IMR-90 (cell line): ENCODE results near the gene PUDP. TPM values are rescaled to one million over a fixed set of nuclear protein-coding genes. Genes with fewer than 3 reads are reported as not detected.

Experiments
- ATAC-seq: fragments of 200-7000 bp; cut with Tn5 transposase; 2 replicates; pipeline ENCODE4 v1.9.1; 2020; ENCODE audit warnings: low read depth, mild to moderate bottlenecking, moderate library complexity
- BruUV-seq: library from RNA; stranded (reverse); fragments of 400-500 nt; replicated peaks from 2 replicates; lab custom pipeline; 2021; lab: Mats Ljungman, UMichigan
- CTCF ChIA-PET: fragments of 300-600 bp; formaldehyde crosslinking; extraction: SDS; loops from one replicate; lab custom pipeline; 2021; ENCODE audit warnings: antibody characterized with exemption; lab: Yijun Ruan, JAX
- POLR2A ChIA-PET: fragments of 300-600 bp; sonication (Branson Sonifier 250); formaldehyde crosslinking; loops from one replicate; lab custom pipeline; 2022; ENCODE audit warnings: antibody characterized with exemption; ENCODE audit not compliant: unreplicated experiment; lab: Charles Lee
- DNase-seq: peaks from one replicate; pipeline ENCODE4 v3.0.0; 2013
- H2AFZ ChIP-seq: replicated peaks from 2 replicates; pipeline ENCODE3; 2013; ENCODE audit warnings: low read length, mild to moderate bottlenecking; ENCODE audit not compliant: poor library complexity
- H2AK5ac ChIP-seq: 2 replicates; pipeline ENCODE4 v1.6.1; 2013; ENCODE audit warnings: low read depth, low read length, inconsistent platforms
- H2AK9ac ChIP-seq: replicated peaks from 2 replicates; pipeline ENCODE3; 2013; ENCODE audit warnings: mild to moderate bottlenecking, low read depth, low read length, moderate library complexity; ENCODE audit not compliant: poor library complexity
- H2BK120ac ChIP-seq: 2 replicates; pipeline ENCODE4 v1.6.1; 2013; ENCODE audit warnings: low read depth, low read length, inconsistent platforms
- H2BK15ac ChIP-seq: 3 replicates; pipeline ENCODE4 v1.6.1; 2013; ENCODE audit warnings: low read depth, low read length, inconsistent platforms
- H2BK20ac ChIP-seq: 2 replicates; pipeline ENCODE4 v1.6.1; 2013; ENCODE audit warnings: low read depth, mild to moderate bottlenecking, inconsistent platforms, low read length, moderate library complexity
- H2BK5ac ChIP-seq: 2 replicates; pipeline ENCODE4 v1.6.1; 2013; ENCODE audit warnings: mild to moderate bottlenecking, low read depth, low read length, inconsistent platforms; ENCODE audit not compliant: poor library complexity, severe bottlenecking
- H3K14ac ChIP-seq: replicated peaks from 2 replicates; pipeline ENCODE4 v1.6.1; 2013; ENCODE audit warnings: low read depth, low read length, inconsistent platforms
- H3K18ac ChIP-seq: 2 replicates; pipeline ENCODE4 v1.6.1; 2013; ENCODE audit warnings: low read depth, low read length, control low read depth
- H3K23ac ChIP-seq: 2 replicates; pipeline ENCODE4 v1.6.1; 2013; ENCODE audit warnings: low read depth, low read length, inconsistent platforms
- H3K27ac ChIP-seq: 2 replicates; pipeline ENCODE4 v1.5.1; 2013; ENCODE audit warnings: mild to moderate bottlenecking, control low read depth, low read length; ENCODE audit not compliant: insufficient read depth
- H3K27me3 ChIP-seq: 2 replicates; pipeline ENCODE4 v1.6.1; 2013; ENCODE audit warnings: low read length; ENCODE audit not compliant: control insufficient read depth, insufficient read depth
- H3K36me3 ChIP-seq: 2 replicates; pipeline ENCODE4 v1.6.1; 2013; ENCODE audit warnings: low read length, mixed read lengths; ENCODE audit not compliant: control insufficient read depth, insufficient read depth
- H3K4ac ChIP-seq: 2 replicates; pipeline ENCODE4 v1.6.1; 2013; ENCODE audit warnings: low read depth, low read length, inconsistent platforms
- H3K4me1 ChIP-seq: 2 replicates; pipeline ENCODE4 v1.6.1; 2013; ENCODE audit warnings: low read length, mixed read lengths; ENCODE audit not compliant: control insufficient read depth, insufficient read depth
- H3K4me2 ChIP-seq: 2 replicates; pipeline ENCODE4 v1.6.1; 2013; ENCODE audit warnings: low read depth, mild to moderate bottlenecking, control low read depth, low read length, moderate library complexity
- H3K4me3 ChIP-seq: 2 replicates; pipeline ENCODE4 v1.5.1; 2013; ENCODE audit warnings: low read depth, mild to moderate bottlenecking, control low read depth, low read length, moderate library complexity; ENCODE audit not compliant: insufficient read depth
- H3K56ac ChIP-seq: 2 replicates; pipeline ENCODE4 v1.6.1; 2013; ENCODE audit warnings: low read length, inconsistent platforms; ENCODE audit not compliant: insufficient read depth; ENCODE audit errors: extremely low read depth
- H3K79me1 ChIP-seq, 2 experiments: 2 replicates each; pipeline ENCODE4 v1.6.1; 2013; ENCODE audit warnings: low read length in 2 of 2, inconsistent platforms in 1 of 2, low read depth in 1 of 2
- H3K9ac ChIP-seq: 2 replicates; pipeline ENCODE4 v1.6.1; 2013; ENCODE audit warnings: low read depth, low read length, control low read depth
- H3K9me1 ChIP-seq: 2 replicates; pipeline ENCODE4 v1.6.1; 2013; ENCODE audit warnings: low read length, inconsistent platforms; ENCODE audit not compliant: insufficient read depth
- H3K9me3 ChIP-seq: 2 replicates; pipeline ENCODE4 v1.6.1; 2013; ENCODE audit warnings: low read length; ENCODE audit not compliant: control insufficient read depth, insufficient read depth
- H4K20me1 ChIP-seq: 2 replicates; pipeline ENCODE4 v1.6.1; 2013; ENCODE audit warnings: low read length, inconsistent platforms; ENCODE audit not compliant: insufficient read depth
- H4K5ac ChIP-seq: 2 replicates; pipeline ENCODE4 v1.6.1; 2013; ENCODE audit warnings: mild to moderate bottlenecking, low read depth, low read length, control low read depth
- H4K8ac ChIP-seq, 2 experiments: 2 replicates each; pipeline ENCODE4 v1.6.1; 2013; ENCODE audit warnings: low read depth in 2 of 2, low read length in 2 of 2, control low read depth in 1 of 2, inconsistent platforms in 1 of 2
- H4K91ac ChIP-seq: 2 replicates; pipeline ENCODE4 v1.6.1; 2013; ENCODE audit warnings: low read depth, low read length, inconsistent platforms; ENCODE audit not compliant: insufficient read depth
- CEBPB ChIP-seq: IDR thresholded peaks from 2 replicates; pipeline ENCODE4 v1.6.1; 2012; ENCODE audit warnings: low read depth, low read length, improper control_type of control experiment
- CHD1 ChIP-seq: IDR thresholded peaks from 2 replicates; pipeline ENCODE4 v1.6.1; 2012; ENCODE audit warnings: low read depth, low read length, improper control_type of control experiment
- MXI1 ChIP-seq: IDR thresholded peaks from 2 replicates; pipeline ENCODE4 v1.6.1; 2012; ENCODE audit warnings: low read depth, mild to moderate bottlenecking, low read length, moderate library complexity, borderline replicate concordance
- NFE2L2 ChIP-seq: fragments of 150-350 bp; IDR thresholded peaks from 2 replicates; pipeline ENCODE4 v1.6.1; 2016; ENCODE audit warnings: low read depth, mild to moderate bottlenecking, low read length
- RAD21 ChIP-seq: IDR thresholded peaks from 2 replicates; pipeline ENCODE4 v1.6.1; 2012; ENCODE audit warnings: low read length, improper control_type of control experiment
- RCOR1 ChIP-seq: IDR thresholded peaks from 2 replicates; pipeline ENCODE4 v1.6.1; 2012; ENCODE audit warnings: mild to moderate bottlenecking, low read length, improper control_type of control experiment; ENCODE audit not compliant: insufficient replicate concordance
- RFX5 ChIP-seq: IDR thresholded peaks from 2 replicates; pipeline ENCODE4 v1.8.0; 2012; ENCODE audit warnings: low read depth, mild to moderate bottlenecking, low read length, moderate library complexity
- SMC3 ChIP-seq: fragments of 150-350 bp; IDR thresholded peaks from 2 replicates; pipeline ENCODE4 v1.6.1; 2016; ENCODE audit warnings: low read depth, mild to moderate bottlenecking, antibody characterized with exemption, low read length, moderate library complexity
- WGBS, 2 experiments: methylation state at CpG; one replicate each; pipeline versions ENCODE4 v1.1.5 to v1.1.7; 2013; ENCODE audit warnings: missing lambda C conversion rate in 2 of 2; ENCODE audit not compliant: insufficient read length in 1 of 2; ENCODE audit errors: extremely low coverage in 2 of 2; 5-methylcytosine and 5-hydroxymethylcytosine counted together
- dilution Hi-C: fragments of 300-500 bp; cut with HindIII; formaldehyde crosslinking; loops from one replicate; pipeline ENCODE4 v1.14.3; 2018; ENCODE audit warnings: low sequenced_read_pairs; ENCODE audit not compliant: unreplicated experiment
- in situ Hi-C: fragments of 300-500 bp; cut with MboI; formaldehyde crosslinking; loops from 3 replicates; pipeline ENCODE4 v1.14.3; 2019; ENCODE audit warnings: low sequenced_read_pairs, inconsistent platforms, mixed read lengths
- intact Hi-C: fragments of 100-400 bp; cut with micrococcal nuclease; formaldehyde crosslinking; loops from 2 replicates; pipeline ENCODE4 v1.10.0; 2022
- polyA plus RNA-seq, 3 experiments: library from polyadenylated mRNA; depleted of rRNA; stranded (reverse); fragments of >200 nt; gene quantifications; 2 replicates each; pipeline ENCODE4 v1.2.3, GENCODE V29; 2012; ENCODE audit warnings: low replicate concordance in 1 of 3
- total RNA-seq: library from RNA; depleted of rRNA; stranded (reverse); fragments of >200 nt; gene quantifications from 2 replicates; pipeline ENCODE4 v1.2.3, GENCODE V29; 2012

PUDP gene
- total and polyA plus RNA-seq, 2 of the 4 experiments (the other 2 are of a cell fraction) = 22.2 to 28.6 TPM

DNA sequence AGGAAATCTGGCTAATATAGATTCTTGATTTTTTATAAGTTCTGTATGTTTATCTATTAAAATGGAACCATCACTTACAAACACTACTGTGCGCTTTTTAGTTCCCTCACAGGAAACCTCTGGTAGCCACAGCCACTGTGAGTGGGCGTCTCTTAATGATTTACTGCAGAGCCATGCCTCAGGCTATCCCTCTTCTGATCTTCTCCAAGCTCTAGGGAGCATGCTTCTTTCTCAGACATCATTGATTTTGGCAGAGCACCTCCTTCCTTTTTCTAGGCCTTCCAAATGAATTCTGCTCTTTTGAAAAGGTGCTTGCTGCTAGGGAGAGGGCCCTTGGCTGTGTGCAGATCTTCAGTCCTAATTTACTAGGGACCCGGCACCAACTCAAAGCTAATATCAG, 61.6 kb downstream of the PUDP start:
- no TSS peak for BruUV-seq
- ChIA-PET POLR2A (no interaction called here), CTCF (no interaction called here)
- H2BK120ac ChIP-seq = no peak overlapping the region
- dilution Hi-C loops = no loop called here
- no peak overlapping the region for H2BK20ac ChIP-seq
- peaks cover 67% of the 10 kb centered on the region for H4K20me1 ChIP-seq
- no peak overlapping the region for H3K4me2 ChIP-seq
- no peak overlapping the region for H4K5ac ChIP-seq
- in situ Hi-C loops = no loop called here
- peaks cover 4% of the 10 kb centered on the region for H3K4me1 ChIP-seq
- TF ChIP-seq CEBPB (no peak), RAD21 (no peak), NFE2L2 (no peak), CHD1 (no peak), RCOR1 (no peak), RFX5 (no peak), MXI1 (no peak), SMC3 (no peak)
- H2BK15ac ChIP-seq = no peak overlapping the region
- peaks cover 0 to 6% of the 10 kb centered on the region in 2 experiments; a peak in 2 of 4 replicates for H3K79me1 ChIP-seq
- no peak overlapping the region for H4K8ac ChIP-seq
- DNase-seq (no peak), ATAC-seq (no peak)
- no peak overlapping the region for H2AK9ac ChIP-seq
- intact Hi-C loops = no loop called here
- no peak overlapping the region for H3K9ac ChIP-seq
- H3K36me3 ChIP-seq = peaks cover 9% of the 10 kb centered on the region
- no peak overlapping the region for H3K27ac ChIP-seq
- H2BK5ac ChIP-seq = no peak overlapping the region
- H3K18ac ChIP-seq = no peak overlapping the region
- H2AK5ac ChIP-seq = no peak overlapping the region
- H3K27me3 ChIP-seq = peaks cover 4% of the 10 kb centered on the region; the same call in 1 of the 2 replicates
- WGBS, 2 experiments = no CpG with 5 or more reads among the region's 3 CpGs
- no peaks in the 10 kb centered on the region for H3K9me3 ChIP-seq
- peaks cover 7% of the 10 kb centered on the region for H3K9me1 ChIP-seq
- H3K14ac ChIP-seq = no peak overlapping the region
- no peak overlapping the region for H3K4me3 ChIP-seq
- H3K23ac ChIP-seq = no peak overlapping the region
- H4K91ac ChIP-seq = no peak overlapping the region
- no peak overlapping the region for H2AFZ ChIP-seq
- H3K4ac ChIP-seq = no peak overlapping the region
- no peak overlapping the region for H3K56ac ChIP-seq
